A549 (cell line): ENCODE results near the gene SCIN. TPM values are rescaled to one million over a fixed set of nuclear protein-coding genes. Genes with fewer than 3 reads are reported as not detected.
A peak's percentile ranks its signal among the peaks of the same experiment; 100 is the strongest.

Source experiments
- ATAC-seq, 2 experiments: fragments of 200-7000 bp in 1 of 2; fragments of >200 bp in 1 of 2; cut with Nextera tagmentation in 1 of 2; cut with Tn5 transposase in 1 of 2; 3 replicates each; pipeline versions ENCODE4 v1.8.0 to v1.9.1; 2018 to 2020; ENCODE audit warnings: mild to moderate bottlenecking in 1 of 2, moderate library complexity in 1 of 2
- CTCF ChIA-PET: fragments of 300-600 bp; sonication (Branson Sonifier 250); formaldehyde crosslinking; extraction: SDS; loops from one replicate; lab custom pipeline; 2021; ENCODE audit warnings: antibody characterized with exemption, inconsistent platforms; lab: Yijun Ruan, JAX
- POLR2A ChIA-PET: fragments of 350-600 bp; formaldehyde crosslinking; extraction: SDS; loops from one replicate; lab custom pipeline; 2021; ENCODE audit warnings: antibody characterized with exemption, inconsistent platforms; lab: Yijun Ruan, JAX
- DNase-seq, 2 experiments: peaks; one replicate each; pipeline versions ENCODE4 v3.0.0 to v3.0.0-alpha.2; 2011 to 2016; ENCODE audit warnings: low read depth in 1 of 2, low spot score in 1 of 2
- FAIRE-seq: peaks from 2 replicates; lab custom pipeline; 2011; peaks lifted over from hg19 to GRCh38; lab: Jason Lieb, UNC
- H3K27ac ChIP-seq, 2 experiments: fragments of >200 bp; sonication (Bioruptor Twin); formaldehyde crosslinking; 3 replicates each; pipeline ENCODE4 v1.5.1; 2016 to 2017
- H3K4me1 ChIP-seq: fragments of >200 bp; sonication (Bioruptor Twin); formaldehyde crosslinking; 3 replicates; pipeline ENCODE4 v1.6.1; 2016
- H3K4me2 ChIP-seq: fragments of >200 bp; sonication (Bioruptor Twin); formaldehyde crosslinking; 3 replicates; pipeline ENCODE4 v1.6.1; 2016
- H3K4me3 ChIP-seq: fragments of >200 bp; sonication (Bioruptor Twin); formaldehyde crosslinking; 3 replicates; pipeline ENCODE4 v1.5.1; 2016
- H3K9me3 ChIP-seq: fragments of >200 bp; sonication (Bioruptor Twin); formaldehyde crosslinking; 3 replicates; pipeline ENCODE4 v1.6.1; 2016
- BHLHE40 ChIP-seq: IDR thresholded peaks from 2 replicates; pipeline ENCODE4 v1.6.1; 2012; ENCODE audit warnings: low read depth, low read length, inconsistent platforms
- CHD2 ChIP-seq: fragments of 150-350 bp; IDR thresholded peaks from 2 replicates; pipeline ENCODE4 v1.6.1; 2014; ENCODE audit warnings: low read length; ENCODE audit not compliant: partially characterized antibody
- EHF ChIP-seq: fragments of 250-450 bp; sonication (Bioruptor Pico); IDR thresholded peaks from 2 replicates; pipeline ENCODE4 v1.5.0; 2020; ENCODE audit warnings: mild to moderate bottlenecking
- EHMT2 ChIP-seq: fragments of 200-600 bp; sonication (generic); IDR thresholded peaks from 2 replicates; pipeline ENCODE4 v1.6.1; 2016; ENCODE audit warnings: antibody characterized with exemption, low read depth, mild to moderate bottlenecking, moderate library complexity
- ESRRA ChIP-seq: fragments of 150-350 bp; IDR thresholded peaks from 2 replicates; pipeline ENCODE4 v1.6.1; 2014; ENCODE audit warnings: mild to moderate bottlenecking, low read length, borderline replicate concordance
- FOSL2 ChIP-seq, 2 experiments: fragments of 450-650 bp in 1 of 2; fragments of >200 bp in 1 of 2; sonication (Bioruptor Twin) in 1 of 2; formaldehyde crosslinking; IDR thresholded peaks; 2 replicates each; pipeline versions ENCODE4 v1.5.0 to v1.6.1; 2016 to 2020; ENCODE audit warnings: mild to moderate bottlenecking in 1 of 2, moderate library complexity in 1 of 2
- GATA3 ChIP-seq: IDR thresholded peaks from 2 replicates; pipeline ENCODE4 v1.6.1; 2012; ENCODE audit warnings: borderline replicate concordance
- HDAC2 ChIP-seq: fragments of 200-600 bp; sonication (generic); IDR thresholded peaks from 2 replicates; pipeline ENCODE4 v1.6.1; 2016
- HEYL ChIP-seq: fragments of 250-450 bp; sonication (Bioruptor Pico); IDR thresholded peaks from 2 replicates; pipeline ENCODE4 v1.8.0; 2021; ENCODE audit warnings: mild to moderate bottlenecking, moderate library complexity
- HOXB5 ChIP-seq: fragments of 250-450 bp; sonication (Bioruptor Pico); IDR thresholded peaks from 2 replicates; pipeline ENCODE4 v1.5.0; 2020; ENCODE audit warnings: mild to moderate bottlenecking, moderate library complexity
- JUN ChIP-seq, 2 experiments: fragments of >200 bp; sonication (Bioruptor Twin); formaldehyde crosslinking; IDR thresholded peaks; 2 replicates in 1 of 2; 3 replicates in 1 of 2; pipeline ENCODE4 v1.6.1; 2016 to 2017
- JUNB ChIP-seq: fragments of >200 bp; sonication (Bioruptor Twin); formaldehyde crosslinking; IDR thresholded peaks from 2 replicates; pipeline ENCODE4 v1.6.1; 2016
- NFE2L2 ChIP-seq: fragments of 150-350 bp; conservative IDR thresholded peaks from 2 replicates; pipeline ENCODE4 v1.6.1; 2014; ENCODE audit warnings: low read length
- NPAS2 ChIP-seq: fragments of 250-450 bp; sonication (Bioruptor Pico); IDR thresholded peaks from 2 replicates; pipeline ENCODE4 v1.8.0; 2022; ENCODE audit warnings: mild to moderate bottlenecking, moderate library complexity, borderline replicate concordance
- PHF8 ChIP-seq: fragments of 200-600 bp; sonication (generic); IDR thresholded peaks from 2 replicates; pipeline ENCODE4 v1.6.1; 2016; ENCODE audit warnings: low read depth, mild to moderate bottlenecking, antibody characterized with exemption, moderate library complexity, borderline replicate concordance
- RAD21 ChIP-seq, 2 experiments: fragments of >200 bp in 1 of 2; sonication (Bioruptor Twin) in 1 of 2; formaldehyde crosslinking in 1 of 2; IDR thresholded peaks in 1 of 2; conservative IDR thresholded peaks in 1 of 2; 2 replicates in 1 of 2; 3 replicates in 1 of 2; pipeline ENCODE4 v1.6.1; 2012 to 2018; ENCODE audit warnings: inconsistent platforms in 1 of 2
- RARB ChIP-seq: fragments of 250-450 bp; sonication (Bioruptor Pico); IDR thresholded peaks from 2 replicates; pipeline ENCODE4 v1.8.0; 2021; ENCODE audit warnings: mild to moderate bottlenecking, moderate library complexity
- RFX5 ChIP-seq: fragments of 450-650 bp; IDR thresholded peaks from 2 replicates; pipeline ENCODE4 v1.7.1; 2014; ENCODE audit warnings: antibody characterized with exemption, mild to moderate bottlenecking, moderate library complexity
- RNF2 ChIP-seq: fragments of 200-600 bp; sonication (generic); IDR thresholded peaks from 2 replicates; pipeline ENCODE4 v1.6.1; 2016; ENCODE audit warnings: low read depth, mild to moderate bottlenecking, antibody characterized with exemption, moderate library complexity, borderline replicate concordance
- SMC3 ChIP-seq: fragments of >200 bp; sonication (Bioruptor Twin); formaldehyde crosslinking; IDR thresholded peaks from 3 replicates; pipeline ENCODE4 v1.6.1; 2018; ENCODE audit warnings: inconsistent platforms
- SREBF2 ChIP-seq: fragments of 450-650 bp; IDR thresholded peaks from 2 replicates; pipeline ENCODE4 v1.6.1; 2014; ENCODE audit warnings: mild to moderate bottlenecking, moderate library complexity
- TFCP2L1 ChIP-seq: fragments of 250-450 bp; sonication (Bioruptor Pico); IDR thresholded peaks from 2 replicates; pipeline ENCODE4 v1.5.0; 2021; ENCODE audit warnings: mild to moderate bottlenecking
- ZC3H11A ChIP-seq: fragments of 450-650 bp; IDR thresholded peaks from 2 replicates; pipeline ENCODE4 v1.6.1; 2014; ENCODE audit warnings: antibody characterized with exemption, mild to moderate bottlenecking
- WGBS: methylation state at CpG from one replicate; pipeline ENCODE4 v1.1.6; 2017; ENCODE audit errors: missing lambda C conversion rate; 5-methylcytosine and 5-hydroxymethylcytosine counted together
- polyA plus RNA-seq, 4 experiments: library from polyadenylated mRNA; depleted of rRNA in 3 of 4; stranded (reverse); fragments of >200 nt; fragmentation: RNase III in 1 of 4; extraction: RNeasy Plus Mini Kit Qiagen cat#74134 plus additional on column Dnase treatment in 1 of 4; gene quantifications; 2 replicates in 3 of 4; 3 replicates in 1 of 4; pipeline ENCODE4 v1.2.3, GENCODE V29; 2011 to 2017
- TF ChIP-seq, protein P1 (sequence below): IDR thresholded peaks from 2 replicates; pipeline ENCODE4 v1.6.1; 2012; ENCODE audit warnings: low read depth, borderline replicate concordance
- TF ChIP-seq, protein P2 (sequence below): fragments of >200 bp; sonication (Bioruptor Twin); formaldehyde crosslinking; IDR thresholded peaks from 3 replicates; pipeline ENCODE4 v1.6.1; 2016

SCIN gene
- polyA plus RNA-seq, 2 of the 4 experiments (the other 2 are of a cell fraction) = 0.05 to 0.27 TPM

DNA sequence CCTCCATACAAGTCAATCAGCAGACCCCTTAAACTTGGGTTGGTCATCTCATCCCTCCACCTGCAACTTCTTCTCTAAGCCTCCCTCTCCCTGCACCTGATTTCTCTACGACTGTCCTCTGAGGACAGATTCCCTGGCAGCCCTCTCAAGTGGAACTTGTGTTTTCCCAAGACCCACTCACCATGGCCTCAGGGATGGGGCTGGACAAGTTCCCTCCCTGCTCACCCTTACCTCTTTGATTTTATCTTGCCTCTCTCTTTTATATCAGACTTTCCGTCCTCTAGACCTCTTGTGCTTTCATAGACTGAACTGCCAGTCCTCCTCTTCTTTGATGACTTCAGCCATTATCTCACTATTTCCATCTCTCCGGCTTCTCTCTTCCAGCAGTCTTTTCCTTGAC is 70.7 kb downstream of the SCIN start (continued):
- TF ChIP-seq BHLHE40 = no peak
- no peak for TF ChIP-seq HDAC2
- no peak for TF ChIP-seq RARB (CRISPR knock-in tag)
- no peak for TF ChIP-seq NPAS2 (CRISPR knock-in tag)
- no peak for TF ChIP-seq FOSL2 (IDR thresholded peaks at IDR 0.05)
- TF ChIP-seq FOSL2 (CRISPR knock-in tag; IDR thresholded peaks at IDR 0.05) = no peak
- TF ChIP-seq EHMT2 = no peak
- no peak for TF ChIP-seq JUN (IDR thresholded peaks at IDR 0.05)
- no peak for TF ChIP-seq RNF2
- TF ChIP-seq SREBF2 = no peak
- TF ChIP-seq SMC3 = no peak
- no peak for TF ChIP-seq HOXB5 (CRISPR knock-in tag)
- no peak for TF ChIP-seq TFCP2L1 (CRISPR knock-in tag)
- TF ChIP-seq RFX5 = no peak
- no peak for TF ChIP-seq EHF (CRISPR knock-in tag)

DNA sequence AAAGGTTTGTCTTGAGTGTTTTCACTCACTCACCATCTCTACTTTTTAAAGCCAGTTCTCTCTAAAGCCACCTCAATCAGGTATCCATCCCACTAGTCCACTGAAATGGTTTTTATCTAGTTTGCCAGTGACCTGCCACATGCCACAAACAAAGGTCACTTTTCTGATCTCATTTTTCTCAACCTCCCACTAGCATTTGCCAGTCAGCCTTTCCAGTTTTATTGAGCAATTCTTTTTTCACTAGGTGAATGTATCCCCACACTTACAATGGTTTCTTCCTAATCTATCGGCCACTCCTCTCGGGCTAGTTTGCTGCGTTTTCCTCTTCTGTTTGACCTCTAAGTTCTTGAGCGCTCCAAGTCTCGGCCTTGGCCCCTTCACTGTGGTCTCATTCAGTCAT is 72.0 kb downstream of the SCIN start:
- CTCF ChIA-PET = interaction anchor here (1.0 to 4.3 kb wide), 3 partner anchors 41 to 620 kb away, joined by 4 to 21 read pairs (median 19); partner anchors contain the start of gene ARL4A
- Histone ChIP-seq H3K4me2 (no peak overlapping the region), H3K4me3 (no peak overlapping the region)
- TF ChIP-seq RARB (CRISPR knock-in tag) (no peak), ZC3H11A (no peak), NFE2L2 (no peak), RNF2 (no peak), PHF8 (no peak), HEYL (CRISPR knock-in tag) (no peak), JUN (IDR thresholded peaks at IDR 0.05) (no peak), ESRRA (no peak), EHF (CRISPR knock-in tag) (no peak), JUNB (no peak), CHD2 (no peak), SREBF2 (no peak), GATA3 (no peak), TFCP2L1 (CRISPR knock-in tag) (no peak), RFX5 (no peak), RAD21 (conservative IDR thresholded peaks at IDR 0.05 in 1 of 2, IDR thresholded peaks at IDR 0.05 in 1 of 2) (no peak)
- TF ChIP-seq, protein P1, sequence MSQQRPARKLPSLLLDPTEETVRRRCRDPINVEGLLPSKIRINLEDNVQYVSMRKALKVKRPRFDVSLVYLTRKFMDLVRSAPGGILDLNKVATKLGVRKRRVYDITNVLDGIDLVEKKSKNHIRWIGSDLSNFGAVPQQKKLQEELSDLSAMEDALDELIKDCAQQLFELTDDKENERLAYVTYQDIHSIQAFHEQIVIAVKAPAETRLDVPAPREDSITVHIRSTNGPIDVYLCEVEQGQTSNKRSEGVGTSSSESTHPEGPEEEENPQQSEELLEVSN = no peak
- TF ChIP-seq, protein P2, sequence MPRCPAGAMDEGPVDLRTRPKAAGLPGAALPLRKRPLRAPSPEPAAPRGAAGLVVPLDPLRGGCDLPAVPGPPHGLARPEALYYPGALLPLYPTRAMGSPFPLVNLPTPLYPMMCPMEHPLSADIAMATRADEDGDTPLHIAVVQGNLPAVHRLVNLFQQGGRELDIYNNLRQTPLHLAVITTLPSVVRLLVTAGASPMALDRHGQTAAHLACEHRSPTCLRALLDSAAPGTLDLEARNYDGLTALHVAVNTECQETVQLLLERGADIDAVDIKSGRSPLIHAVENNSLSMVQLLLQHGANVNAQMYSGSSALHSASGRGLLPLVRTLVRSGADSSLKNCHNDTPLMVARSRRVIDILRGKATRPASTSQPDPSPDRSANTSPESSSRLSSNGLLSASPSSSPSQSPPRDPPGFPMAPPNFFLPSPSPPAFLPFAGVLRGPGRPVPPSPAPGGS = no peak
- TF ChIP-seq, all 56 proteins: peak for 0
- POLR2A ChIA-PET = no interaction called here
- Histone ChIP-seq H3K27ac (peak overlapping the region in 1 of 2 experiments; percentile 53; a peak in 1 of 6 replicates), H3K4me1 (peaks cover 42% of the 10 kb centered on the region), H3K9me3 (no peaks in the 10 kb centered on the region)
- FAIRE-seq (no peak), ATAC-seq (no peak), DNase-seq (no peak)
- WGBS = 95% methylated on average over 5 of the region's 5 CpGs
